Pancreas (tissue), 10 donors: Measurements from ENCODE around the gene KCTD18. TPM values are rescaled to one million over a fixed set of nuclear protein-coding genes. Genes with fewer than 3 reads are reported as not detected.

ENCODE experiments used
- ATAC-seq, 4 donors: fragments of 200-7000 bp; cut with Tn5 transposase; one replicate each; pipeline versions ENCODE4 v1.8.0 to v1.9.1; 2020; ENCODE audit warnings: mild to moderate bottlenecking in 4 of 4, moderate library complexity in 4 of 4
- DNase-seq, 6 donors: peaks; one replicate each; pipeline ENCODE4 v3.0.0-alpha.2; 2020
- FAIRE-seq: peaks from 2 replicates; lab custom pipeline; 2012; peaks lifted over from hg19 to GRCh38; lab: Jason Lieb, UNC
- H3K27ac ChIP-seq, 4 donors: fragments of 200-600 bp; sonication (generic); 1 replicate in 3 of 4; 2 replicates in 1 of 4; pipeline versions ENCODE4 v1.5.0 to v1.8.0; 2020
- H3K27me3 ChIP-seq, 4 donors: fragments of 200-600 bp; one replicate each; pipeline ENCODE4 v1.8.0; 2021
- H3K36me3 ChIP-seq, 3 donors: fragments of 200-600 bp; sonication (generic) in 1 of 3; one replicate each; pipeline versions ENCODE4 v1.5.0 to v1.8.0; 2020 to 2021
- H3K4me1 ChIP-seq, 3 donors: fragments of 200-600 bp; one replicate each; pipeline ENCODE4 v1.8.0; 2021
- H3K4me3 ChIP-seq, 4 donors: fragments of 200-600 bp; sonication (generic) in 2 of 4; one replicate each; pipeline versions ENCODE4 v1.5.0 to v1.8.0; 2020 to 2021
- H3K9me3 ChIP-seq, 4 donors: fragments of 200-600 bp; one replicate each; pipeline ENCODE4 v1.8.0; 2021
- CTCF ChIP-seq, 4 donors: fragments of 200-600 bp; sonication (generic) in 3 of 4; IDR thresholded peaks; one replicate each; pipeline versions ENCODE4 v1.5.0 to v1.8.0; 2021; ENCODE audit warnings: antibody characterized with exemption in 4 of 4
- WGBS, 2 donors: extraction: QIAGEN DNeasy Blood & Tissue Kit; methylation state at CpG; one replicate each; pipeline ENCODE4 v1.1.7; 2013; 5-methylcytosine and 5-hydroxymethylcytosine counted together
- intact Hi-C, 3 donors: fragments of 100-400 bp; cut with DNase I; formaldehyde crosslinking; loops; one replicate each; pipeline versions ENCODE4 v1.11.1 to v1.14.2; 2022
- polyA plus RNA-seq, 2 donors: library from polyadenylated mRNA; stranded (reverse); fragments of 200-250 nt; gene quantifications; one replicate each; pipeline ENCODE4 v1.2.3, GENCODE V29; 2013
- total RNA-seq, 6 donors: library from RNA; stranded (reverse); fragmentation: NEBNext Ultra II Directional in 4 of 6; extraction: Animal tissue kit (Norgen Biotek cat#: 25700) in 4 of 6; gene quantifications; one replicate each; pipeline versions ENCODE4 v1.2.1 to v1.2.4, GENCODE V29; 2021 to 2023
- donor health status: healthy with polysubstance abuse.
- donor health status: DM: no; HTN: no; CAD: no; lungs with moderate emphysema.
- donor health status: DM: no; HTN: no; CAD: no.
- donor health status: control.
- donor health status: control.
- donor health status: Bipolar disorder and iron deficiency.
- donor health status: DM: yes; HTN: yes; CAD: no.
- donor health status: DM: no; HTN: no; CAD: no.
- donor health status: DM: no; HTN: no; CAD: no.
- donor health status: DM: yes; HTN: yes; CAD: no.

KCTD18 gene
- total and polyA plus RNA-seq, 8 donors: 5.0 to 13.5 (median 9.7) TPM

- FAIRE-seq: no peak
These were observed 63.3 kb downstream of the KCTD18 start for GRCh38 chr2:200446612-200447011.

GRCh38 chr2:200445284-200445683 is 64.6 kb downstream of the KCTD18 start:
- no peak for TF ChIP-seq CTCF (IDR thresholded peaks at IDR 0.05)
- WGBS, 2 donors: 86 to 87% methylated on average over 1 of the region's 1 CpG
- Histone ChIP-seq H3K27me3 (no peaks in the 10 kb centered on the region), H3K9me3 (no peaks in the 10 kb centered on the region), H3K4me3 (no peak overlapping the region), H3K36me3 (no peaks in the 10 kb centered on the region), H3K27ac (no peak overlapping the region), H3K4me1 (no peaks in the 10 kb centered on the region)
- no peak for DNase-seq
- no peak for ATAC-seq
- no peak for FAIRE-seq
- intact Hi-C loops: no loop called here

More at GRCh38 chr2:200446612-200447011, 63.3 kb downstream of the KCTD18 start:
- no peak for TF ChIP-seq CTCF (IDR thresholded peaks at IDR 0.05)
- WGBS, 2 donors: 92% methylated on average over 3 of the region's 3 CpGs
- no peak for ATAC-seq
- Histone ChIP-seq H3K4me1 (no peaks in the 10 kb centered on the region), H3K36me3 (peaks cover 0 to 7% (median 0%) of the 10 kb centered on the region in 3 donors), H3K27me3 (no peaks in the 10 kb centered on the region), H3K9me3 (no peaks in the 10 kb centered on the region), H3K4me3 (no peak overlapping the region), H3K27ac (no peak overlapping the region)
- intact Hi-C loops: no loop called here
- DNase-seq: no peak

GRCh38 chr2:200444530-200444929 is 65.3 kb downstream of the KCTD18 start:
- 84 to 85% methylated on average over 3 of the region's 3 CpGs for WGBS, 2 donors
- Histone ChIP-seq H3K4me3 (no peak overlapping the region), H3K36me3 (no peaks in the 10 kb centered on the region), H3K9me3 (no peaks in the 10 kb centered on the region), H3K4me1 (no peaks in the 10 kb centered on the region), H3K27me3 (no peaks in the 10 kb centered on the region), H3K27ac (no peak overlapping the region)
- no peak for FAIRE-seq
- no peak for DNase-seq
- intact Hi-C loops: no loop called here
- no peak for ATAC-seq
- TF ChIP-seq CTCF (IDR thresholded peaks at IDR 0.05): no peak

- Histone ChIP-seq H3K27me3 (no peaks in the 10 kb centered on the region), H3K27ac (no peak overlapping the region), H3K9me3 (no peaks in the 10 kb centered on the region), H3K4me1 (no peaks in the 10 kb centered on the region), H3K4me3 (no peak overlapping the region), H3K36me3 (no peaks in the 10 kb centered on the region)
- intact Hi-C loops: no loop called here
- 93 to 97% methylated on average over 3 of the region's 3 CpGs for WGBS, 2 donors
- FAIRE-seq (no peak), ATAC-seq (no peak), DNase-seq (no peak)
- no peak for TF ChIP-seq CTCF (IDR thresholded peaks at IDR 0.05)
These were observed 66.0 kb downstream of the KCTD18 start for GRCh38 chr2:200443916-200444315.

GRCh38 chr2:200443376-200443775 is 66.5 kb downstream of the KCTD18 start:
- FAIRE-seq: no peak
- Histone ChIP-seq H3K9me3 (no peaks in the 10 kb centered on the region), H3K4me3 (no peak overlapping the region), H3K27ac (no peak overlapping the region), H3K27me3 (no peaks in the 10 kb centered on the region), H3K36me3 (no peaks in the 10 kb centered on the region), H3K4me1 (no peaks in the 10 kb centered on the region)
- no peak for DNase-seq
- 71 to 74% methylated on average over 5 of the region's 5 CpGs for WGBS, 2 donors
- intact Hi-C loops: no loop called here
- TF ChIP-seq CTCF (IDR thresholded peaks at IDR 0.05): no peak
- no peak for ATAC-seq
